T-helper 2 cell (primary cell): ENCODE measurements around the gene FER.
"Not testable (repeated sequence)": the region's sequence is repeated elsewhere in the genome, so short reads cannot be mapped to it uniquely, and the experiment has no call there.

ENCODE experiments used
- DNase-seq, 5 experiments: peaks; one replicate each; pipeline versions ENCODE4 v3.0.0 to v3.0.0-alpha.2; 2012 to 2022

The FER gene

GRCh38 chr5:108798513-108799265 lies 51.0 kb downstream of the FER start:
- no peak for DNase-seq

GRCh38 chr5:108801301-108801700 lies 53.6 kb downstream of the FER start:
- DNase-seq: no peak

DNA sequence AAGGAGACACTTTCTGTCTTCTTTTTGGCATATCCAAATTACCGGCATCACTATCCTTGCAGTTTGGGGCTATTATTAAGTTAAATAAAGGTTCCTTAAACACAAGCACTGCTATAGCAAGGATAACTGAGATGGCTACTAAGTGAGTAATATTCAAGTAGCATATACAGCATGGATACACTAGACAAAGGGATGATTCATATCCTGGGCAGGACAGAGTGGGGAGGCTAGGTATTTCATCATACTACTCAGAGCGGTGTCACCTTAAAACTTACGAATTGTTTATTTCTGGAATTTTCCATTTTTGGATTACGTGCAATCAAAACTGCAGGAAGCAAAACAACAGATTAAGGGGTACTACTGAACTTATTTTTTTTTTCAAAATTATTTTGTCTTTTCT lies 54.1 kb downstream of the FER start:
- no peak for DNase-seq

- DNase-seq: no peak
Observed at GRCh38 chr5:108810717-108811116, 63.0 kb downstream of the FER start.

DNA sequence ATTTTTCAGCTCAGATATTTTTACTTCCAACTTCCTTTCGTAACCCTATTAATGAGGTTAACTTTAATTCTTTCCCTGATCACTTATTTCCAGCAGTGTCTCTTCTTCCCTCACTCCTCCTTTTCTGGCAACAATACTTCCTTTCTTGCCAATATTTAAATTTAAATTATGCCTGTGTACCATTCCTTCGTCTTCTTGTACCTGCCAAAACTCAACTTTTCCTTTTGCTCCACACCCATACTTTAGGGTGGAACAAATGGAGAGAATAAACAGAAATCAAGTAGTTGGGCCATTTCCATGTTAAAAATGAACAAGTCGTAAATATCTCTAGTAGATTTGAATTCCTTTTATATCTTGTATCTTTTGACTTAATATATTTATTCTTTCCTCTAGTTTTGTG lies 66.0 kb downstream of the FER start:
- DNase-seq: no peak

DNA sequence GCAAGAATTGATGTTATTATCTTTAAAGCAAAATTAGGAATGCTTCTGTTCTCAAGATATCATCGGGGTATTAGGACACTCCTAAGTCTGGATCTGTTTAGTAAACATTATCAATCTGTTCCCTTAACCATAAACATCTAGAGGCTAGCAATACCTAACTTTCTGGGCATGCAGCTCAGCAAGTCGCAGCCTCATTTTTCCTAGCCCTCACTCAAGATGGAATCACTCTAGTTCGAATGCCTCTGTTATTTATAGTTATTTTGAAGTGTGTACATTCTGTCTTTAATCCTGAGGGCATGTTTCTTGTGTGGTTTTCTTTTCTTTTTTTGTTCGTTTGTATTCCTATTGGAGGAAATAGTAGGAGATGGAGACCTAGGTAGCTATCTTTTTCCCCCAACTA lies 66.9 kb downstream of the FER start:
- no peak for DNase-seq

DNA sequence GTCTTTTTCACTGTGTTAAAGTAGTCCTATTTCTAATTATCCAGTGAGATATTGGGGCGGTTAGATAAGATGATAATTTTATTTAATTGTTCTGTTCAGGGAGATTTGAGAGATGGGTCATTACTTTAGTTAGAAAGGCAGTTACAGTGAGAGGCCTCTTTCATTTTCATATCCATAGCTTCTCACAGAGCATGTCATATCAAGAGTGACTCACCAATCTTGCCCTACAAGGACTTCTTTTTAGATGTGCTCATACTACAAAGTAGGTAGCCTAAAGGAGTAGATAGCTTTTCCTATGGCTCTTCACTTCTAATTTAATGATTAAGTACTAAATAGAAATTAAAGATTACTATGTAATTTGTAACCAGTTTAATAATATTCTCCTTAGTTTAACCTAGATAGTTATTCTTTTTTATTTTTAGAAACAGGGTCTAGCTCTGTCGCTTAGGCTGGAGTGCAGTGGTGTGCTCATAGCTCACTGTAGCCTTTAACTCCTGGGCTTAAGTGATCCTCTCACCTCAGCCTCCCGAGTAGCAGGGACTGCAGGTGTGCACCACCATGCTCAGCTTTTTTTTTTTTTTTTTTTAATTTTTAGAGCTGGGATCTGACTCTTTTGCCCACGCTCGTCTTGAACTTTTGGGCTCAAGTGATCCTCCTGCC lies 71.0 kb downstream of the FER start:
- DNase-seq: peak in 1 of 5 experiments; percentile 45

- no peak for DNase-seq
Observed at GRCh38 chr5:108820983-108821382, 73.3 kb downstream of the FER start.

DNA sequence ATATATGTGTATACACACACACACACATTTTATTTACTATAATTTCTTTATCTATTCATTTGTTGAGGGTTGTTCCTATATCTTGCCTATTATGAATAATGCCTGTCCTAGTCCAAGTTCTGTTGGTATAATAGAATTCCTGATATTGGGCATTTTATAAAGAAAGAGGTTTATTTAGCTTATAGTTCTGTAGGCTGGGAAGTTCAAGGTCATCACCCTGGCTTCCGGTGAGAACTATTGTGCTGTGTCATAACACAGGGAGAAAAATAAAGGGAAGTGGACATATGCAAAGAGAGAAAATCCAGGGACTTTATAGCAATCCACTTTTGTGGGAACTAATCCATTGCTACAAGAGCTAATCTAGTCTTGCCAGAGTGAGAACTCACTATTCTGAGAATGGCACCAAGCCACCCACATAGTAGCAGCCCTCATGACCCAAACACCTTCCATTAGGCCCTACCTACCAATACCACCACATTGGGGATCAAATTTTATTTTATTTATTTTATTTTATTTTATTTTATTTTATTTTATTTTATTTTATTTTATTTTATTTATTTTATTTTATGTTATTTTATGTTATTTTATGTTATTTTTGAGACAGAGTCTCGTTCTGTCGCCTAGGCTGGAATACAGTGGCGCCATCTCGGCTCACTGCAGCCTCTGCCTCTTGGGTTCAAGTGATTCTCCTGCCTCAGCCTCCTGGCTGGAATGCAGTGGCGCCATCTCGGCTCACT lies 74.7 kb downstream of the FER start:
- DNase-seq: no peak

DNA sequence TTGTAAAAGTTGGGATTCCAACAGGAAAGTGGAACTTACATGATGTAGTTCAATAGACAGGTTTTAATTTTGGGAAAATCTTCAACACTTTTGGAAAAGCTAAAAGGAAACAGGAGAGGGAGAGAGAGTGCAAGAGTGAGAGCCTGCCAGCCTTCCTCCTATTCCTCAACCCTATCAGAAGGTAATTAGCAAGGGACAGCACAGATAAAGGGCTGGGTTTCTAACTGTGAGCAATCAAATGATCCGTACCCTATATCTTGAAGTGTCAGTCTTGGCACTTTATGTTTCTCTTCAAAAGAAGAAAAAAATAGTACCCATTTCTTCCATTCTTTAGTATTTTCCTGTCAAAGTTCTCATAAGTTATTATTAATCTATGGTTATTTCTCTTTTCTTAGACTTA lies 79.4 kb downstream of the FER start:
- DNase-seq: no peak

DNA sequence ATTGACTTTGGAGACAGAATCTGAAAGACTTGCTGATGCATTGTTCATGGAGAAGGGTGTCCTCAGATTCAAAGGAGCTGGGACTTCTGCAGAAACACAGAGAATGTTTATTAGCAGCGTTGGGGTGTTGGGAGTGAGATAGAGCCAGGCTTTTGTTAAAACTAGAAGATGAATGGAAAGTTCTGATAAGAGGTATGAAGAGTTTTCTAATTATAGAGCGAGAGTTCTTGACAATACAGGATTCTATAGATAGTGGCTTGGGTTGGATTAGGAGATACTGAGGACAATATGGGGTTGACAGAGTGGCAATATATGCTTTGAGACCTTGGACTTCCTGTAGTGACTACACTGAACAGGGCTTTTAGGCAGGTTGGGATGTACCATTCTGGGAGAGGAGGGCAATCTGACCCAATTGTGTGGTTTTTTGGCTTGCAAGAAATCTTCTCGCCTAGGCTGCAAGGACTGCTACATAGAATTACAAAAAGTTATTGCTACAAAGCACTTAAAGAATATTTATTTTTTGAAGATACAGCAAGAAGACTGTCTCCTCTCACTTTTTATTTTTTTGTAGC lies 83.1 kb downstream of the FER start:
- no peak for DNase-seq

DNA sequence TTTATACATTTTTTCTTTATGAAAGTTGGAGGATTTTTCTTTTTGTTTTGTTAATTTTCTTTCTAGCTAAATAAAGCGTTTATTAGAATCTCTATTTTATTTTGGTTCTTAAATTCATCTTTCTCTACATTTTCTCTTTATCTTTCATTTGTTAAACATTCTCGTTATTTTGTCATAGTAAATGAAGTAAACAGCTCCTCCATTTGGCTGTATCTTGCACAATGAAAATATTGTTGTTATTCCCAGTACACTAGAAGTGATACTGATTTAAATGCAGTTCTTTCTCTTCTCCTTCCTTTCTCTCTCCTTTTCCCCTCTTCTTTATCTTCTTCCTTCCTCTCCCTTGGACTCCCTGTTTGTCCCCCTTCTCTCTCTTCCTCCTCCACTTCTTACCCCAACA lies 88.8 kb downstream of the FER start:
- DNase-seq: no peak

GRCh38 chr5:108842260-108842941 lies 94.7 kb downstream of the FER start:
- not testable (repeated sequence) for DNase-seq

DNA sequence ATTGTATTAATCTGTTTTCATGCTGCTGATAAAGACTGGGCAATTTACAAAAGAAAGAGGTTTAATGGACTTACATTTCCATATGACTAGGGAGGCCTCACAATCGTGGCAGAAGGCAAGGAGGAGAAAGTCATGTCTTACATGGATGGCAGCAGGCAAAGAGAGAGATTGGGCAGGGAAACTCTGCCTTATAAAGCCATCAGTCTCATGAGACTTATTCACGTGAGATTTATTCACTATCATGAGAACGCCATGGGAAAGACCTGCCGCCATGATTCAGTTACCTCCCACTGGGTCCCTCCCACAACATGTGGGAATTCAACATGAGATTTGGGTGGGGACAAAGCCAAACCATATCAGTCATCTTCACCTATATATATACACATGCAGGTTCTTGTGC lies 103.4 kb downstream of the FER start:
- DNase-seq: not testable (repeated sequence)

DNA sequence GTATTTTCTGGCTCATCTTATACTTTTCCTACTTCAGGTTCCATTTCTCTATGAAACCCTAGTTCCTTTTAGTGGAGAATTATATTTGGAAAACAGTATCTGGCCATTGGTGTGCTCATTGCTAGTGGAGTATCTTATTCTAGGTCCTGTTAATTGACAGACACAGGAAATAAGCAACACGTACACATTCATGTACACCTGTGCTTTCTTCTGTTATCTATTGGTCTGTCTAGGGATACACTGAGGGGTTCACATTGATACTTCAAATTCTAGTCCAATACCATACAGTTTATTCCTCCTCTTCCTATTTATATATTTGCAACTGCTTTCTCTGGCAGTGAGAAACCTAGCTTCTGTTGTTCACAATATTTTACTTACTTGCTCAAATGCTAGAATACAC lies 110.2 kb downstream of the FER start:
- DNase-seq: no peak

DNA sequence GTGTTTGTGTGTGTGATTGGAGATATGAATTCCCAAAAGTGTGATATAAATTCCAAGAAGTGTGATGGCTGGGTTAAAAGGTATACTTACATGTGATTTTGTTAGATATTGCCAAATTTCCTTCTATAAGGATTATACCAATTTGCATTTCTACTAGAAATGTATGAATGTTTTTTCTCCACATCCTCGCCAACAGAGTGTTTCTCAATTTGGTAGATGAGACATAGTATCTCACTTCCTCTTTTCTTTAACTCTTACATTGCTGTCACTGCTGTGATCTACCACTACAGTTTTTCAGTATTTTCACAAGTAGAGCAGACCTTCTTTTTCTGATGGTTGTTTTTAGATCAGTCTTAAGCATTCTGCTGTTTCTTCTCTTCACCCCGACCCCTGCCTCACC lies 111.3 kb downstream of the FER start:
- no peak for DNase-seq

- no peak for DNase-seq
Observed at GRCh38 chr5:108862211-108862610, 114.5 kb downstream of the FER start.

GRCh38 chr5:108866097-108866496 lies 118.4 kb downstream of the FER start:
- DNase-seq: not testable (repeated sequence)

GRCh38 chr5:108867656-108868055 lies 120.0 kb downstream of the FER start:
- no peak for DNase-seq

DNA sequence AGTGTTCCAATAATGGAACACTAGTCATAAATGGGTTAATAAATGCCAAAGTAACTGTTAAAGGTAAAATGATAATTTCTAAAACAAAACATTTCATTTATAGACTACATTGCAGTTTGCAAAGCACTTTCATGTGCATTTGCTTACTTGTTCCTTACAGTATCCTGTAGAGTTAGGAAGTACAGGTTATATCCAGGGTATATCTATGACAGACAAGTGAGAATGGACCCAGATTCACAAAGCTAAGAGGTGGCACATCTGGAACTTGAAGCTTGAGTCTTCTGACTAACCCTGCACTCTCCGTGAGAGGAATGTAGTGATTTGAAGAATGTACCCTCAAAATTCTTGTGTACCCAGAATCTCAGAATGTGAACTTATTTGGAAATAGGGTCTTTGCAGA lies 121.4 kb downstream of the FER start:
- no peak for DNase-seq

GRCh38 chr5:108876451-108876850 lies 128.8 kb downstream of the FER start:
- DNase-seq: no peak

GRCh38 chr5:108878756-108879155 lies 131.1 kb downstream of the FER start:
- no peak for DNase-seq

GRCh38 chr5:108881133-108881532 lies 133.4 kb downstream of the FER start:
- no peak for DNase-seq
